Tibial nerve (tissue), 4 donors: Measurements from ENCODE around the gene GBF1.

Experiments
- EP300 ChIP-seq, 2 donors: sonication (generic); formaldehyde crosslinking; IDR thresholded peaks; one replicate each; pipeline ENCODE4 v1.6.1; 2017; ENCODE audit warnings: antibody characterized with exemption in 2 of 2, mild to moderate bottlenecking in 1 of 2
- POLR2A ChIP-seq, 2 donors: fragments of 450-650 bp; IDR thresholded peaks; one replicate each; pipeline ENCODE4 v1.6.1; 2017; ENCODE audit warnings: antibody characterized with exemption in 2 of 2, mild to moderate bottlenecking in 2 of 2, moderate library complexity in 2 of 2
- TF ChIP-seq, protein P1 (sequence below), 5 experiments: fragments of 200-600 bp in 3 of 5; fragments of 450-650 bp in 2 of 5; sonication (generic) in 3 of 5; IDR thresholded peaks; one replicate each; pipeline ENCODE4 v1.5.1; 2016 to 2019; ENCODE audit warnings: antibody characterized with exemption in 5 of 5, mild to moderate bottlenecking in 3 of 5, moderate library complexity in 2 of 5

DNA sequence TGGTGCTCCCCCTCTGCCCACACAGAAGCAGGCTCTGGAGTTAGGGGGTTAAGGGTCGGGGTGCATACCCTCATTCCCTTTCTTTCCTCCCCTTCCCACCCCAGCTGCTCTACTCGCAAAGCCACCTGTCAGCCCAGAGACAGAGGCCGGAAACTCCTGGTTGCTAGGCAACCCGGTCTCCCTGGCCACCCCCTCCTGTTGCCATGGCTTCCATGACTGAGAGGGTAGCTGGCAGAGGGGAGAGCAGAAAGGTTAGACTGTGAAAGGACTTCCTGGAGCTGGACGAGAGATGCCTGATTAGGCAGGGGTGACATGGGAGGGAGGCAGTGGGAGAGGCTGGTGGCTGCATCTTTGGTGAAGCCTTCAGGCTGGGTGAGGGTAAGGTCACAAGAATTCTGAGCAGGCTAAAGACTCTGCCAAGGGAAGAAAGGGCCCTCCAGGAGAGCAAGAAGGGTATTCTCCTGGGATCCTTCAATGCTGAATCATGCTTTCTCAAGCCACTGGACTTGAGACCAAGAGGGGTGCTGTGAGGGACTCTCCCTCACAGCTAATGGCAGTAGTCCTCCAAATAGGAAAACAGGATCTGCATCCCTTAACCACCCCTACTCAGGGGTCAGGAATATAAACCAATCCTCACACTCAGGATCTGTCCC is 167.8 kb downstream of the GBF1 start:
- TF ChIP-seq, protein P1, sequence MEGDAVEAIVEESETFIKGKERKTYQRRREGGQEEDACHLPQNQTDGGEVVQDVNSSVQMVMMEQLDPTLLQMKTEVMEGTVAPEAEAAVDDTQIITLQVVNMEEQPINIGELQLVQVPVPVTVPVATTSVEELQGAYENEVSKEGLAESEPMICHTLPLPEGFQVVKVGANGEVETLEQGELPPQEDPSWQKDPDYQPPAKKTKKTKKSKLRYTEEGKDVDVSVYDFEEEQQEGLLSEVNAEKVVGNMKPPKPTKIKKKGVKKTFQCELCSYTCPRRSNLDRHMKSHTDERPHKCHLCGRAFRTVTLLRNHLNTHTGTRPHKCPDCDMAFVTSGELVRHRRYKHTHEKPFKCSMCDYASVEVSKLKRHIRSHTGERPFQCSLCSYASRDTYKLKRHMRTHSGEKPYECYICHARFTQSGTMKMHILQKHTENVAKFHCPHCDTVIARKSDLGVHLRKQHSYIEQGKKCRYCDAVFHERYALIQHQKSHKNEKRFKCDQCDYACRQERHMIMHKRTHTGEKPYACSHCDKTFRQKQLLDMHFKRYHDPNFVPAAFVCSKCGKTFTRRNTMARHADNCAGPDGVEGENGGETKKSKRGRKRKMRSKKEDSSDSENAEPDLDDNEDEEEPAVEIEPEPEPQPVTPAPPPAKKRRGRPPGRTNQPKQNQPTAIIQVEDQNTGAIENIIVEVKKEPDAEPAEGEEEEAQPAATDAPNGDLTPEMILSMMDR (IDR thresholded peaks at IDR 0.05) = no peak
- TF ChIP-seq POLR2A (IDR thresholded peaks at IDR 0.05) (no peak), EP300 (IDR thresholded peaks at IDR 0.05) (no peak)
